ENCODE results near the gene UBTF.

UBTF gene

GRCh38 chr17:44251062-44251461, 31.6 kb upstream of the UBTF start:
- Histone ChIP-seq H3K79me2 (ENCODE audit: insufficient read depth, low read length) (no peaks in the 10 kb centered on the region), H3K4me2 (ENCODE audit: low read length) (no peak overlapping the region), H3K4me1 (ENCODE audit: insufficient read depth, low read length, severe bottlenecking) (no peaks in the 10 kb centered on the region), H3K9me3 (ENCODE audit: low read length) (no peaks in the 10 kb centered on the region), H3K9me2 (ENCODE audit: low read depth, low read length) (no peaks in the 10 kb centered on the region), H2AFZ (ENCODE audit: low read length) (no peak overlapping the region), H3K9ac (ENCODE audit: low read length) (no peak overlapping the region), H3K4me3 (ENCODE audit: low read depth, low read length, poor library complexity, severe bottlenecking) (no peak overlapping the region), H3K27ac (ENCODE audit: low read depth, low read length, poor library complexity, severe bottlenecking) (no peak overlapping the region), H4K20me1 (ENCODE audit: insufficient read depth, low read length) (no peaks in the 10 kb centered on the region), H3F3A (ENCODE audit: insufficient read depth, low read length) (no peaks in the 10 kb centered on the region), H3K36me3 (ENCODE audit: insufficient read depth, low read length) (no peaks in the 10 kb centered on the region), H3K27me3 (ENCODE audit: insufficient read depth, low read length) (peaks cover 4% of the 10 kb centered on the region)
- TF ChIP-seq CTCF (IDR thresholded peaks at IDR 0.05; ENCODE audit: low read length) (no peak), EZH2 (IDR thresholded peaks at IDR 0.05; ENCODE audit: borderline replicate concordance, low read length) (no peak)

- Histone ChIP-seq H3K4me1 (ENCODE audit: insufficient read depth, low read length, severe bottlenecking) (no peaks in the 10 kb centered on the region), H2AFZ (ENCODE audit: low read length) (no peak overlapping the region), H3K4me2 (ENCODE audit: low read length) (no peak overlapping the region), H3K9me2 (ENCODE audit: low read depth, low read length) (no peaks in the 10 kb centered on the region), H3K79me2 (ENCODE audit: insufficient read depth, low read length) (no peaks in the 10 kb centered on the region), H3K4me3 (ENCODE audit: low read depth, low read length, poor library complexity, severe bottlenecking) (no peak overlapping the region), H3K27me3 (ENCODE audit: insufficient read depth, low read length) (peaks cover 4% of the 10 kb centered on the region), H3K36me3 (ENCODE audit: insufficient read depth, low read length) (no peaks in the 10 kb centered on the region), H3K9ac (ENCODE audit: low read length) (no peak overlapping the region), H4K20me1 (ENCODE audit: insufficient read depth, low read length) (no peaks in the 10 kb centered on the region), H3K27ac (ENCODE audit: low read depth, low read length, poor library complexity, severe bottlenecking) (no peak overlapping the region), H3F3A (ENCODE audit: insufficient read depth, low read length) (no peaks in the 10 kb centered on the region), H3K9me3 (ENCODE audit: low read length) (no peaks in the 10 kb centered on the region)
- no peak for TF ChIP-seq EZH2 (IDR thresholded peaks at IDR 0.05; ENCODE audit: borderline replicate concordance, low read length)
- no peak for TF ChIP-seq CTCF (IDR thresholded peaks at IDR 0.05; ENCODE audit: low read length)
Observed at GRCh38 chr17:44249501-44250246, 30.2 kb upstream of the UBTF start.

GRCh38 chr17:44247876-44248736, 28.6 kb upstream of the UBTF start:
- H3K79me2 ChIP-seq (ENCODE audit: insufficient read depth, low read length), result no peaks in the 10 kb centered on the region
- H3K4me1 ChIP-seq (ENCODE audit: insufficient read depth, low read length, severe bottlenecking), result no peaks in the 10 kb centered on the region
- H3K9me3 ChIP-seq (ENCODE audit: low read length), result no peaks in the 10 kb centered on the region
- TF ChIP-seq EZH2 (IDR thresholded peaks at IDR 0.05; ENCODE audit: borderline replicate concordance, low read length) (no peak), CTCF (IDR thresholded peaks at IDR 0.05; ENCODE audit: low read length) (no peak)
- H3K27me3 ChIP-seq (ENCODE audit: insufficient read depth, low read length), result no peaks in the 10 kb centered on the region; the same call in 1 of the 2 replicates
- no peaks in the 10 kb centered on the region for H3K36me3 ChIP-seq (ENCODE audit: insufficient read depth, low read length)
- H3K4me2 ChIP-seq (ENCODE audit: low read length), result no peak overlapping the region
- H3K9ac ChIP-seq (ENCODE audit: low read length), result no peak overlapping the region
- no peaks in the 10 kb centered on the region for H3F3A ChIP-seq (ENCODE audit: insufficient read depth, low read length)
- H3K9me2 ChIP-seq (ENCODE audit: low read depth, low read length), result no peaks in the 10 kb centered on the region
- H3K27ac ChIP-seq (ENCODE audit: low read depth, low read length, poor library complexity, severe bottlenecking), result no peak overlapping the region
- H2AFZ ChIP-seq (ENCODE audit: low read length), result no peak overlapping the region
- no peaks in the 10 kb centered on the region for H4K20me1 ChIP-seq (ENCODE audit: insufficient read depth, low read length)
- H3K4me3 ChIP-seq (ENCODE audit: low read depth, low read length, poor library complexity, severe bottlenecking), result no peak overlapping the region
